ENCODE results near the gene QSOX2.

The QSOX2 gene

GRCh38 chr9:136187683-136188586, 57.7 kb downstream of the QSOX2 start (continued):
- TF ChIP-seq WT1 (tag by site-specific recombination; IDR thresholded peaks at IDR 0.05) (no peak), ZNF335 (tag by site-specific recombination; conservative IDR thresholded peaks at IDR 0.05) (no peak), EGR2 (tag by site-specific recombination; IDR thresholded peaks at IDR 0.05; ENCODE audit: low read depth) (peak; percentile 25; the same call in 1 of the 2 replicates), KLF7 (tag by site-specific recombination; IDR thresholded peaks at IDR 0.05; ENCODE audit: borderline replicate concordance) (no peak), ZNF426 (tag by site-specific recombination; IDR thresholded peaks at IDR 0.05) (no peak), YY1 (tag by site-specific recombination; IDR thresholded peaks at IDR 0.05) (no peak), ZNF707 (tag by site-specific recombination; IDR thresholded peaks at IDR 0.05) (no peak), ZNF354C (tag by site-specific recombination; IDR thresholded peaks at IDR 0.05; ENCODE audit: borderline replicate concordance, low read depth) (no peak), ZFP41 (tag by site-specific recombination; IDR thresholded peaks at IDR 0.05; ENCODE audit: borderline replicate concordance) (no peak), ZNF202 (tag by site-specific recombination; IDR thresholded peaks at IDR 0.05; ENCODE audit: borderline replicate concordance) (no peak), ZNF114 (tag by site-specific recombination; IDR thresholded peaks at IDR 0.05) (no peak), ZBTB21 (tag by site-specific recombination; IDR thresholded peaks at IDR 0.05) (no peak), ZFP3 (tag by site-specific recombination; IDR thresholded peaks at IDR 0.05; ENCODE audit: low read depth) (no peak), ZBTB7A (tag by site-specific recombination; IDR thresholded peaks at IDR 0.05; ENCODE audit: low read depth) (no peak), ZFHX2 (tag by site-specific recombination; conservative IDR thresholded peaks at IDR 0.05) (peak; percentile 27; the same call in 1 of the 2 replicates), TCF7L2 (IDR thresholded peaks at IDR 0.05; ENCODE audit: borderline replicate concordance, low read depth, low read length) (no peak), ZNF211 (tag by site-specific recombination; IDR thresholded peaks at IDR 0.05; ENCODE audit: low read depth) (no peak), ZNF664 (tag by site-specific recombination; IDR thresholded peaks at IDR 0.05) (no peak), KLF1 (tag by site-specific recombination; IDR thresholded peaks at IDR 0.05) (peak; percentile 96), KLF17 (tag by site-specific recombination; IDR thresholded peaks at IDR 0.05) (peak; percentile 86), OSR2 (tag by site-specific recombination; IDR thresholded peaks at IDR 0.05) (peak; percentile 80), ZNF121 (tag by site-specific recombination; IDR thresholded peaks at IDR 0.05) (no peak), ZNF768 (tag by site-specific recombination; IDR thresholded peaks at IDR 0.05) (no peak), ZNF19 (tag by site-specific recombination; IDR thresholded peaks at IDR 0.05; ENCODE audit: low read depth) (no peak)

- Histone ChIP-seq H3K36me3 (ENCODE audit: control insufficient read depth in 2 of 2, insufficient read depth in 1 of 2, low read length in 2 of 2) (no peaks in the 10 kb centered on the region), H3K4me3 (ENCODE audit: low read depth, low read length) (no peak overlapping the region), H3K4me1 (ENCODE audit: control insufficient read depth, insufficient read depth, low read length) (0 out of 2 replicates have a peak, but pooled peaks cover 2% of the 10 kb centered on the region), H3K27ac (ENCODE audit: extremely low read depth, low read depth, low read length) (no peak overlapping the region), H3K9me3 (ENCODE audit: control insufficient read depth, insufficient read depth, low read depth, low read length) (no peaks in the 10 kb centered on the region)
- ChIA-PET POLR2A (no interaction called here), CTCF (interaction anchor here (0.6 to 1.9 kb wide), 6 partner anchors 16 to 458 kb away, joined by 3 to 10 read pairs (median 4); no protein-coding TSS in a partner anchor)
- TF ChIP-seq RBAK (tag by site-specific recombination; IDR thresholded peaks at IDR 0.05) = no peak
- TF ChIP-seq ZNF362 (tag by site-specific recombination; IDR thresholded peaks at IDR 0.05) = no peak
- peak; percentile 15; the same call in 1 of the 2 replicates for TF ChIP-seq REST (tag by site-specific recombination; IDR thresholded peaks at IDR 0.05)
- TF ChIP-seq ZNF701 (tag by site-specific recombination; IDR thresholded peaks at IDR 0.05) = no peak
- no peak for TF ChIP-seq TCF7L2 (IDR thresholded peaks at IDR 0.05; ENCODE audit: borderline replicate concordance, low read depth, low read length)
Observed at GRCh38 chr9:136187197-136187596, 58.4 kb downstream of the QSOX2 start.

Data from HEK293 (cell line).